K562 (cell line): Measurements from ENCODE around the gene MKLN1. TPM values are rescaled to one million over a fixed set of nuclear protein-coding genes. Genes with fewer than 3 reads are reported as not detected.

Experiments used
- FIP1L1 ChIP-seq: fragments of 200-400 bp; formaldehyde crosslinking; IDR thresholded peaks from 2 replicates; pipeline ENCODE4 v1.6.1; 2018; ENCODE audit warnings: mild to moderate bottlenecking, low read depth, low read length; ENCODE audit not compliant: poor library complexity, severe bottlenecking
- HMG20A ChIP-seq: fragments of 450-650 bp; formaldehyde crosslinking; conservative IDR thresholded peaks from 2 replicates; pipeline ENCODE4 v1.4.0; 2020; ENCODE audit warnings: mild to moderate bottlenecking, mixed read lengths
- L3MBTL2 ChIP-seq: fragments of 450-650 bp; IDR thresholded peaks from 2 replicates; pipeline ENCODE4 v1.6.1; 2016; ENCODE audit warnings: mild to moderate bottlenecking, moderate library complexity
- POLR2H ChIP-seq: IDR thresholded peaks from 2 replicates; pipeline ENCODE4 v1.6.1; 2016; ENCODE audit warnings: missing genetic modification characterization, low read depth, mild to moderate bottlenecking, control low read depth, missing compliant biosample characterization, moderate library complexity
- PTTG1 ChIP-seq: fragments of 450-650 bp; IDR thresholded peaks from 2 replicates; pipeline ENCODE4 v1.6.1; 2016; ENCODE audit warnings: low read depth, mild to moderate bottlenecking, missing genetic modification characterization, missing compliant biosample characterization
- YBX1 ChIP-seq: fragments of 450-650 bp; IDR thresholded peaks from 2 replicates; pipeline ENCODE4 v1.7.1; 2016; ENCODE audit warnings: mild to moderate bottlenecking
- ZNF263 ChIP-seq: sonication (generic); formaldehyde crosslinking; IDR thresholded peaks from 2 replicates; pipeline ENCODE4 v1.8.0; 2022; ENCODE audit warnings: mild to moderate bottlenecking, missing genetic modification reagents, borderline replicate concordance
- polyA plus RNA-seq, 8 experiments: library from polyadenylated mRNA; depleted of rRNA in 4 of 8; stranded (reverse) in 5 of 8; unstranded in 3 of 8; fragments of >200 nt; fragmentation: Nextera tagmentation in 2 of 8; fragmentation: Illumina TruSeq in 1 of 8; extraction: Ambion mirVana in 2 of 8; extraction: Trizol in 1 of 8; gene quantifications; 2 replicates each; pipeline versions ENCODE4 v1.2.1 to v1.2.3, GENCODE V29; 2011 to 2014; ENCODE audit warnings: inconsistent platforms in 1 of 8, missing spikeins in 1 of 8
- total RNA-seq, 7 experiments: library from RNA; depleted of rRNA in 6 of 7; stranded (reverse); fragments of >200 nt in 6 of 7; fragmentation: Illumina TruSeq in 2 of 7; extraction: Trizol in 2 of 7; gene quantifications; 2 replicates each; pipeline versions ENCODE4 v1.2.1 to v1.2.3, GENCODE V29; 2011 to 2021; ENCODE audit warnings: low replicate concordance in 1 of 7
- TF ChIP-seq, protein P1 (sequence below): fragments of 450-650 bp; IDR thresholded peaks from 2 replicates; pipeline ENCODE4 v1.6.1; 2016; ENCODE audit warnings: mild to moderate bottlenecking, moderate library complexity
- TF ChIP-seq, protein P2 (sequence below): sonication (generic); formaldehyde crosslinking; IDR thresholded peaks from 2 replicates; pipeline ENCODE4 v1.8.0; 2022; ENCODE audit warnings: missing genetic modification reagents, mild to moderate bottlenecking, borderline replicate concordance

Gene MKLN1
- total and polyA plus RNA-seq, 9 of the 15 experiments (the other 6 are each of a cell fraction or from before 2014, with no cell fraction given), result 18.6 to 80.4 (median 56.0) TPM

DNA sequence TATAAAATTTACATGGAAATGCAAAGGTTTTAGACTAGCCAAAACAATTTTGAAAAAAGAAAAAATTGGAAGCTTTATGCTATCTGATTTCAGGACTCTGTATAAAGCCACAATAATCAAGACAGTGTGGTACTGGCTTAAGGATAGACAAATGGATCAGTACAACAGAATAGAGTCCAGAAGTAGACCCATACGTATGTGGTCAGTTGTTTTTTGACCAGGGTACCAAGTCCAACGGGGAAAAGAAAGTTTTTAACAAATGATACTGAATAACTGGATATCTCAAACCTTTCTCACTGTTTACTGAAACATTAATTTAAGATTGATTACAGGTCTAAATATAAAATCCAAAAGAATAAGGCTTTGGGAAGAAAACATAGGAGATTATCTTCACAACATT is 149.1 kb downstream of the MKLN1 start (continued):
- TF ChIP-seq HMG20A, result no peak
- TF ChIP-seq PTTG1 (tag), result no peak
- TF ChIP-seq ZNF263, result no peak
- TF ChIP-seq, protein P1, sequence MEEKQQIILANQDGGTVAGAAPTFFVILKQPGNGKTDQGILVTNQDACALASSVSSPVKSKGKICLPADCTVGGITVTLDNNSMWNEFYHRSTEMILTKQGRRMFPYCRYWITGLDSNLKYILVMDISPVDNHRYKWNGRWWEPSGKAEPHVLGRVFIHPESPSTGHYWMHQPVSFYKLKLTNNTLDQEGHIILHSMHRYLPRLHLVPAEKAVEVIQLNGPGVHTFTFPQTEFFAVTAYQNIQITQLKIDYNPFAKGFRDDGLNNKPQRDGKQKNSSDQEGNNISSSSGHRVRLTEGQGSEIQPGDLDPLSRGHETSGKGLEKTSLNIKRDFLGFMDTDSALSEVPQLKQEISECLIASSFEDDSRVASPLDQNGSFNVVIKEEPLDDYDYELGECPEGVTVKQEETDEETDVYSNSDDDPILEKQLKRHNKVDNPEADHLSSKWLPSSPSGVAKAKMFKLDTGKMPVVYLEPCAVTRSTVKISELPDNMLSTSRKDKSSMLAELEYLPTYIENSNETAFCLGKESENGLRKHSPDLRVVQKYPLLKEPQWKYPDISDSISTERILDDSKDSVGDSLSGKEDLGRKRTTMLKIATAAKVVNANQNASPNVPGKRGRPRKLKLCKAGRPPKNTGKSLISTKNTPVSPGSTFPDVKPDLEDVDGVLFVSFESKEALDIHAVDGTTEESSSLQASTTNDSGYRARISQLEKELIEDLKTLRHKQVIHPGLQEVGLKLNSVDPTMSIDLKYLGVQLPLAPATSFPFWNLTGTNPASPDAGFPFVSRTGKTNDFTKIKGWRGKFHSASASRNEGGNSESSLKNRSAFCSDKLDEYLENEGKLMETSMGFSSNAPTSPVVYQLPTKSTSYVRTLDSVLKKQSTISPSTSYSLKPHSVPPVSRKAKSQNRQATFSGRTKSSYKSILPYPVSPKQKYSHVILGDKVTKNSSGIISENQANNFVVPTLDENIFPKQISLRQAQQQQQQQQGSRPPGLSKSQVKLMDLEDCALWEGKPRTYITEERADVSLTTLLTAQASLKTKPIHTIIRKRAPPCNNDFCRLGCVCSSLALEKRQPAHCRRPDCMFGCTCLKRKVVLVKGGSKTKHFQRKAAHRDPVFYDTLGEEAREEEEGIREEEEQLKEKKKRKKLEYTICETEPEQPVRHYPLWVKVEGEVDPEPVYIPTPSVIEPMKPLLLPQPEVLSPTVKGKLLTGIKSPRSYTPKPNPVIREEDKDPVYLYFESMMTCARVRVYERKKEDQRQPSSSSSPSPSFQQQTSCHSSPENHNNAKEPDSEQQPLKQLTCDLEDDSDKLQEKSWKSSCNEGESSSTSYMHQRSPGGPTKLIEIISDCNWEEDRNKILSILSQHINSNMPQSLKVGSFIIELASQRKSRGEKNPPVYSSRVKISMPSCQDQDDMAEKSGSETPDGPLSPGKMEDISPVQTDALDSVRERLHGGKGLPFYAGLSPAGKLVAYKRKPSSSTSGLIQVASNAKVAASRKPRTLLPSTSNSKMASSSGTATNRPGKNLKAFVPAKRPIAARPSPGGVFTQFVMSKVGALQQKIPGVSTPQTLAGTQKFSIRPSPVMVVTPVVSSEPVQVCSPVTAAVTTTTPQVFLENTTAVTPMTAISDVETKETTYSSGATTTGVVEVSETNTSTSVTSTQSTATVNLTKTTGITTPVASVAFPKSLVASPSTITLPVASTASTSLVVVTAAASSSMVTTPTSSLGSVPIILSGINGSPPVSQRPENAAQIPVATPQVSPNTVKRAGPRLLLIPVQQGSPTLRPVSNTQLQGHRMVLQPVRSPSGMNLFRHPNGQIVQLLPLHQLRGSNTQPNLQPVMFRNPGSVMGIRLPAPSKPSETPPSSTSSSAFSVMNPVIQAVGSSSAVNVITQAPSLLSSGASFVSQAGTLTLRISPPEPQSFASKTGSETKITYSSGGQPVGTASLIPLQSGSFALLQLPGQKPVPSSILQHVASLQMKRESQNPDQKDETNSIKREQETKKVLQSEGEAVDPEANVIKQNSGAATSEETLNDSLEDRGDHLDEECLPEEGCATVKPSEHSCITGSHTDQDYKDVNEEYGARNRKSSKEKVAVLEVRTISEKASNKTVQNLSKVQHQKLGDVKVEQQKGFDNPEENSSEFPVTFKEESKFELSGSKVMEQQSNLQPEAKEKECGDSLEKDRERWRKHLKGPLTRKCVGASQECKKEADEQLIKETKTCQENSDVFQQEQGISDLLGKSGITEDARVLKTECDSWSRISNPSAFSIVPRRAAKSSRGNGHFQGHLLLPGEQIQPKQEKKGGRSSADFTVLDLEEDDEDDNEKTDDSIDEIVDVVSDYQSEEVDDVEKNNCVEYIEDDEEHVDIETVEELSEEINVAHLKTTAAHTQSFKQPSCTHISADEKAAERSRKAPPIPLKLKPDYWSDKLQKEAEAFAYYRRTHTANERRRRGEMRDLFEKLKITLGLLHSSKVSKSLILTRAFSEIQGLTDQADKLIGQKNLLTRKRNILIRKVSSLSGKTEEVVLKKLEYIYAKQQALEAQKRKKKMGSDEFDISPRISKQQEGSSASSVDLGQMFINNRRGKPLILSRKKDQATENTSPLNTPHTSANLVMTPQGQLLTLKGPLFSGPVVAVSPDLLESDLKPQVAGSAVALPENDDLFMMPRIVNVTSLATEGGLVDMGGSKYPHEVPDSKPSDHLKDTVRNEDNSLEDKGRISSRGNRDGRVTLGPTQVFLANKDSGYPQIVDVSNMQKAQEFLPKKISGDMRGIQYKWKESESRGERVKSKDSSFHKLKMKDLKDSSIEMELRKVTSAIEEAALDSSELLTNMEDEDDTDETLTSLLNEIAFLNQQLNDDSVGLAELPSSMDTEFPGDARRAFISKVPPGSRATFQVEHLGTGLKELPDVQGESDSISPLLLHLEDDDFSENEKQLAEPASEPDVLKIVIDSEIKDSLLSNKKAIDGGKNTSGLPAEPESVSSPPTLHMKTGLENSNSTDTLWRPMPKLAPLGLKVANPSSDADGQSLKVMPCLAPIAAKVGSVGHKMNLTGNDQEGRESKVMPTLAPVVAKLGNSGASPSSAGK, result no peak
- no peak for TF ChIP-seq FIP1L1
- no peak for TF ChIP-seq L3MBTL2
- TF ChIP-seq YBX1, result no peak
- no peak for TF ChIP-seq POLR2H (tag)
- TF ChIP-seq, protein P2, sequence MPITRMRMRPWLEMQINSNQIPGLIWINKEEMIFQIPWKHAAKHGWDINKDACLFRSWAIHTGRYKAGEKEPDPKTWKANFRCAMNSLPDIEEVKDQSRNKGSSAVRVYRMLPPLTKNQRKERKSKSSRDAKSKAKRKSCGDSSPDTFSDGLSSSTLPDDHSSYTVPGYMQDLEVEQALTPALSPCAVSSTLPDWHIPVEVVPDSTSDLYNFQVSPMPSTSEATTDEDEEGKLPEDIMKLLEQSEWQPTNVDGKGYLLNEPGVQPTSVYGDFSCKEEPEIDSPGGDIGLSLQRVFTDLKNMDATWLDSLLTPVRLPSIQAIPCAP (CRISPR knock-in tag), result no peak
